ENCODE results near the gene TUT1.

TUT1 gene

DNA sequence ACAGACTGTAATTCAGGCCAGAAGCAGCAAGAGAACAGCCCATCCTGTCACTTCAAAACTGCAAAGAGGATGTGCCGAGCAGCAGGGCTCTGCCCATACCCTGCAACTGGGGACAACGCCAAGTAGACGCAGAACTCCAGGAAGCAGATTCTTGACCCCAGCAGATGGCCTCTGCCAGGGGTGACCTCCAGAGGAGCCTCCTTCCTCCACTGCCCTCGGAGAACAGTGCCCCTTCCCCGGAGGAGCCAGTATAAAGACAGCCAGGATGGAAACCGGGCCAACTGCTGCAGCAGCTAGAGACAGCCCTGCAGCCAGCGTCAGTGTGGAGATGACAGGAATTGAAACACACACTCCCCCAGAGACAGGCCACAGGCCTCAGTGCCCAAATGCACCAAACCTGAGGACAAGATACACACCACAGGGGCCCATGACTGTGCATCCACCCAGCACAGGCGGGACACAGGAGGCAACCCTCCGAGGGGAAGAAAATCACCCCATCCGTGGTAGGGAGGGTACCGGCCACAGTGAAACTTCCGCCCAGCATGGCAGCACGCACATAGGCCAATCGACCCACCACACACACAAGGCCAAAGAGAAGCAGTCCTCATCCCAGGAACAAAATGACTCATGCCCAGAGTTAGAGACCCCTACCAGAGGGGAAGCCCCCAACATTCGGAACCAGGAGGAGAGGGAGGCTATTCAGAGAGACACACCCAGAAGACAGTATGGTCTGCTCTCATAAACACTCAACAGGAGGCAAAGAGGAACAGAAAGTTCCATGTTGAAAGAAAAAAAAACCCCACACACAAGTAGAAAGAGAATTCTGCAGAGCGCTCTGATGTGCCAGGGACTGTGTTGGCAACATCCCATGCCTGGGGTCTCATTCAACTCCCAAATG, 50.3 kb downstream of the TUT1 start:
- DNase-seq (ENCODE audit: low read depth): no peak

DNA sequence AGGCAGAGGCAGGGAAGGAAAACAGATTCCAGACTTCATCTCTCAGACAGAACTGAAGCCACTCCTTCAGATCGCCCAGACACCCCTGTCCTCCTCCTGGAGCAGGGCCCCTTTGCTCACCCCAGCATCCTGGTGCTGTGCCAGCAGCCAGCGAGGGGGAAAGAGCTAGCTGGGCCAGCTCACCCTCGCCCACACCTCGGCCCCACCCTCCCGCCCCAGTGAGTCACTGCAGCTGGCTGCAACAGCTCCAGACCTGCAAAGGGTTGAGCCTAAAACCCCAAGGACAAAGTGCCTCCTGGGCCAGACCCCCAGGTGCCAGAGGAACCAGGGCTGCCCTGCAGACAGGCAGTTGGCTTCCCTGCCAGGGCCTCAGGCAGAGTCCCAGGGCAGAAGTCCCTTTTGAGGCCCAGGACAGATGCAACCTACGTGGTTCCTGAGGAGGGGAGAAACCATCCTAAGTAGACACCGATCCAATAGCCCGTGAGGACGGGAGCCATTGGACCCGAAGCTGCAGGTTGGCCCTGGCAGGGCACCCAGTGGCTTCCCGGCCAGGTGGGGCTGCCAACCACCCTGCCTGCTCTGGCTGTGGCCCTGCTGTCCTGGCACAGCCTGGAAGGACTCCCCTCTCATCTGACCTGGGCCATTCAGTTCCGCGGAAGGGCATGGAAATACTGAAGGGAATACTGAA, 51.9 kb downstream of the TUT1 start:
- DNase-seq (ENCODE audit: low read depth): no peak

DNA sequence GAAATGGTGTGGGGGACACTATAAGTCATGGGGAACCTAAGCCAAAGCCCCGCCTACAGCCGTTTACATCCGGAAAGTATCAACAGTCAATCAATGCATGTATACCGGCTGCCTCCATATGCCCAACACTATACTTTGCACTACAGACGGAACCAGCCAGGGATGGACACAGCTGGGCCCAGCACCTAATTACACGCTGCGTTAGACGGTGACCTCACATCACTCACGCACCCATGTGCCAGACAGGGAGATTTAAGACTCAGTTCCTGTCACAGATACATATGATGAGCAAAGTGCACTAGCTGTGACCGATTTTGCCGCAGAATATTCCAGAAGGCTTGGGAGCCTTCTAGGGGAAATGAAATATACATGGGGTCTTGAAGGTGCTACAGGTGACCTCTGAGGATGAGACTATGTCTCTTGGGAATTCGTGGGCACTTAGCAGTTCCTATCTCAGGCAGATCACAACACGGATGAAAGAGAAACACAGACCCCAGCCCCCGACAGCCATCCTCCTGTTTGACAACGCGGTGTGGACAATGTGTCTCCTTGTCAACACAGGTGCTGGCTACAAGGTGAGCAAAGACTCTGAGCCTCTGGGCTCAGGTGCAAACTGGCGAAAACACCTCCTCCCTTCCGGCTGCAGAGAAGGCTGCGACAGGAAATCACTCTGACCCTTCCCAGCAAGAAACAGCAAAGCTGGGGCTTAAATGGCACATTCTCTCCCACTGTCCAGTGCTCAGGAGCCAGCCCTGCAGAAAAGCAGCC, 52.7 kb downstream of the TUT1 start:
- DNase-seq (ENCODE audit: low read depth): no peak

DNA sequence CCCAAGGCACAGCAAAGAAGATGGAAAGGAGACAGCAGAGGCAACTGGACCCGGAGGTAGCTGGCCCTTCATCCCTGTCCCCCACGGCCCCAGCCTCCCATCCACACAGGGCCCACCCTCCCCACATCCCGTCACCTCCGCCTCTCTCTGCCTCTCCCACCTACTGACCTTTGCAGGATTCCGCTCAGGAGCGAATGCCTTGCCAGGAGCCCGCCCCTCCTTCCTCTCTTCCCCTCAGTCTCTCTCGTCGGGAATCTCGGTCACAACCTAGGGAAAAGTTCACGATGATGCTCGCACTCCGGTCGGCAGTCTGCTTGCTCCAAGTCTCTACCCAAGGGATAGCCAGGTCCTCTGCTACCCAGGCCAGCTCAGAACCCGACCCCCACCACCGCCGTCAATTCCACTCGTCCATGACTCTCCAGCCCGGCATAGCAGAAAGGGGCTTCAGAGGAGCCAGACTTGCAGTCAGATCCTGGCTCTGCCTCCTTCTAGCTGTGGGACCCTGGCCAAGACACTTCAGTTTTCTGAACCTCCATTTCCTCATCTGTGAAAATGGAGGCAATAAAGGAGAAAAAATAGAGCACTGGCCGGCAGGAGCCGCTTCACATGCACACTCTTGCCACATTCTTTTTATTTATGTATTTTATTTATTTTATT, 54.9 kb downstream of the TUT1 start:
- DNase-seq (ENCODE audit: low read depth): no peak

- no peak for DNase-seq (ENCODE audit: low read depth)
Measured at GRCh38 chr11:62535802-62536201, 55.5 kb downstream of the TUT1 start.

DNA sequence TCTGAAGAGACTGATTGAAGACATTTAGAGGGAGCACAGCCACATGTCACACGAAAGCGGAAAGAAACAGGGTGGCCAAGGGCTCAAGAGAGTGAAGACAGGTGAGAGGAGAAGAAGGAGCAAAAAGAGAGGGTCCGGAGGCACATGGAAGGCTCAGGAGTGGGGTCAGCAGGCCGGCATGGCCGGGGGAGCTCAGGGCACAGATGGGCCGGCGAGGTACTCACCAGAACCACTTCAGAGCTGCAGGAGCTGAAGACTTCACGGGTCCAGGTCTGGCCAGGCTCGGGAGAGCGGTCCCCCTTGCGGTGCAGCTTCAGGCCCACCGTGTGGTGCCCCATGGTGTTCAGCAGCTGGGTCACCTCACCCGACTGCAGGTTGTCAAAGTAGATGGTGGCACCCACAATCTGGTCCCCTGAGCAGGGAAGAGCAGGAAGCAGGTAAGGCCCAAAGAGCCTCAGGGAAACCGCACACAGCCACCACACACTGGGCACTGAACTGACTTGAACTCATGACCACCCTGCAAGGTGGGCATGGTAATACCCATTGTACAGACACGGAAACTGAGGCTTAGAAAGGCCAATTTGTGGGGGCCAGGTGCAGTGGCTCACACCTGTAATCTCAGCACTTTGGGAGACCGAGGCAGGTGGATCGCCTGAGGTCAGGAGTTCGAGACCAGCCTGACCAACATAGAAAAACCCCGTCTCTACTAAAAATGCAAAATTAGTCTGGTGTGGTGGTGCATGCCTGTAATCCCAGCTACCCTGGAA, 56.4 kb downstream of the TUT1 start:
- DNase-seq (ENCODE audit: low read depth): no peak

DNA sequence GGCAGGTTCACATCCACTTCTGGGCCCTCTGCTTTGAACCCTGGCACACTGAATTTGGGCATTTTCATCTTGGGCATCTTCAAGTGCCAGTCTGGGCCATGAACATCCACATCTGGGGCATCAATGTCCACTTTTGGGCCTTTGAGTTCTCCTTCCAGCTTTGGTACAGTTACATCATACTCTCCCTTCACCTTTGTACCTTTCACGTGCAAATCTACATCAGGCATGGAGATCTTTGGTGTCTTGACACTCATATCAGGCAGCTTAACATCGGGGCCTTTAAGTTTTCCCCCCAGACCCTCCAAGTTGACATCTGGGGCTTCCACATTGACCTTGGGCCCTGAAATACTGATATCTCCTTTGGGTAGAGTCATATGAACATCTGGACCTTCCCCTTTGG, 59.2 kb downstream of the TUT1 start:
- no peak for DNase-seq (ENCODE audit: low read depth)

All from stimulated activated CD8-positive, alpha-beta memory T cell treated with anti-CD3 and anti-CD28 coated beads, Interleukin-12 subunit alpha, Interleukin-12 subunit beta, amount 100 ng/mL, for 4 hours (primary cell).